NCI-H2081 (cell line): ENCODE measurements around the gene ZC3H12D.

Experiments
- DNase-seq, 2 experiments: peaks; one replicate each; lab custom pipeline; 2025; lab: John Stamatoyannopoulos, UW

ZC3H12D gene

DNA sequence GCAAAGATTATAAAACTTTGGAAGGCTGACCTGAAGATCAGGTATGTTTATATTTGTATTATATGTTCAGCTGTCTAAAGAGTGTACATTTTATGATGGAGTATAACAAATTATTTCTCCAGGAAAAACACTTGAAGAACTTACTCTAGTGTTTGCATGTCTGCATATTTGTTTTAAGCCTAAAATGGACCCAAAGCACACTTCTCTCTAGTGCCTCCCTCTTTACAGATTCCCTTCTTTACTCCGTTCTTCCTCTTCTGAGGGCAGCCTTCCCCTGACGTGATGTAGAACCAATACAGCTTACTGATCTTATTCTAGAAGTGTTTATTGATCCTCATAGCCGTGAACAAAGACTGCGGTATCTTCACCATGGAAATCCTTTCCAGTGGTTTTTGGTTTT, 70.8 kb downstream of the ZC3H12D start:
- DNase-seq = no peak

DNA sequence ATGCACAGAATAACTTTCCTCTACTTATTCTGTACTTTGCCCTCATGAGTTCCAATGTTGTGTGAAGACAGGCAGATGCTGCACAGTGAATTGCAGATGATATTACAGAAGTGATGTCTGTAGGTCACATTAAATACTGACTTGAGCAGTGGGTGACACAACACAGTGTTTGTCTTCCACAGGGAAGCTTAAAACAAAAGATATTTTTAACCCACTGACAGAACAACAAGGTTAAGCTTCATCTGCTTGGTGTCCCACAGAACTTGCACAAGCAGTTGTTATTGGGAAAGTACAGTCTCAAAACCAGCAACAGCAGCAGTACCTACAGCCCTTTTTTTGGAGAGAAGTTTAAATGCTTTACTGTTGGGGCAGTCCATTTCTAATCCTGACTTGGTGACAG, 74.3 kb downstream of the ZC3H12D start:
- no peak for DNase-seq

DNA sequence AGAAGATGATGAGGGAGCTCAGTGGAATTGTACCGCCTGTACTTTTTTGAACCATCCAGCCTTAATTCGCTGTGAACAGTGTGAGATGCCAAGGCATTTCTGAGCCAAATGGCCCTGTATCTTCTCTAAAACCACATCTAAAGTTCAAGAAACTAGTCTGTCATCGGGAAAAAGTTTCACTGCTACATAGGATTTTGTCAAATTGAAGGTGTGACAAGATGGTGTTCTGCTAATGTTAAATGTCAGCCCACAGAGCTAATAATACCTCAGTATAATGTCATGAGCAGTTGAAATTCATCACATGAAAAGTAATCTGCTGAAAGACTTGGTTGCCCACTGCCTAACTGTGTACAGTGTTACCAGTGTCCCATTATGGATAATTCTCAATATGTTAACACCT, 75.2 kb downstream of the ZC3H12D start:
- no peak for DNase-seq

DNA sequence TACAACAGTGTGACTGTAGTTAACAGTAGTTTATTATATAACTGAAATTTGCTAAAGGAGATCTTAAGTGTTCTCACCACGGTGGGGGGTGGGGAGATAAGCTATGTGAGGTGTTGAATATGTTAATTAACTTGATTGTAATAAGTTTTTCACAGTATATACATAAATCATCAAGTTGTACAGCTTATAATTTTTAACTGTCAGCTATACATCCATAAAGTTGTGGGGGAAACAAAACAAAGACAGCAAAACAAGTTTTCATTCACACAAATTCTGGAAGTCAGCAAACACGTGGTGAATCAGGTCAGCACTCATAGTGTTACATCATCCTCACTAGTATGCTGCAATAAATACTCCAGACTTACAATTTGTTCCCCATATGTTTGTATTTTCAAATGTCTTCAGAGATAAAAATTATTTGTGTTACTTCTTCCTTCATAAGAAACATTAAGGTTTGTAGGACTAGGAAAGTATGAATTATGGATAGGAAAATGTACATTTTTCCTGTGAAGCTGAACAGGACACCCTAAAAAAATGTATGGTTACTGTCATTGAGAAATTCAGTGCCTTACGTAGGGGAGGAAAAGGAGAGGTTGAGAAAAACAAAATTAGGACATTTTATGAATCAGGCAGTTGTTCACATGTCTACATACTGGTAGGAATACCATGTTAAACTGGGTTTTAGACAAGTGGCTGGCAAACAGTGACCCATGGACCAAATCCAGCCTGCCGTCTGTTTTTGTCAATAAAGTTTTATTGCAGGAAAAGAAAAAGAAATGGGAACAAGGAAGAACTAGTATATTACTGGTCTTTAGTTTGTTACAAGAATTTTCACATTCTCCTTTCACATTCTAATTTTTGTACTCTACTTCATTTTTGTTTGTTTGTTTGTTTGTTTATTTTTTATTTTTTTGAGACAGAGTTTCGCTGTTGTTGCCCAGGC, 78.7 kb downstream of the ZC3H12D start:
- DNase-seq = no peak

DNA sequence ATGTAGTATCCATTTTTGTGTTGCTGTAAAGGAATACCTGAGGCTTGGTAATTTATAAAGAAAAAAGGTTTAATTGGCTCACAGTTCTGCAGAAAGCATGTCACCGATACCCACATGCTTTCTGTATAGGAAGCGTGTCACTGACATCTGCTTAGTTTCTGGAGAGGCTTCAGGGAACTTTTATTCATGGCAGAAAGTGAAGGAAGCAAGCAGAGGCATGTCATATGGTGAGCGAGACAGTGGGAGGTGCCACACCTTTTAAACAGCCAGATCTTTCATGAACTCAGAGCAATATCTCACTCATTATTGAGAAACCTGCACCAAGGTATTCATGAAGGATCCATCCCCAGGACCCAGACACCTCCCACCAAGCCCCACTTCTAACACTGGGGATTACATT, 81.3 kb downstream of the ZC3H12D start:
- DNase-seq = no peak

DNA sequence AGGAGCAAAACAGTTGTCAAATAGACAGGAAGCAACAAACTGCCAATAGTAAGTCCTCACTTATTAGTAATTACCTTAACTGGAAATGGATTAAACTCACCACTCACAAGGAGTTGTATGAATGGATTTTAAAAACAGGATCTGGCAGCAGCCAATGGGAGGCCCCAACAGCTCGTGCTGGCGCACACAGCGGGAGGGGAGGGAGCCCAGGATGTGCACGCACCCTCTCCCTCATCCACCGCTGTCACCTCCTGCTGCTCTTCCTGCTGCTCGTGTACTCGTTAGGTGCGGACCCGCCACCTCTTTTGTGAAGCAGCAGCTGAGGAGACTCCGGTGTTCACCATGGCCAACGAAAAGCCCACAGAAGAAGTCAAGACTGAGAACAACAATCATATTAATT, 84.8 kb downstream of the ZC3H12D start, which contains the start of gene SUMO4:
TSS of gene SUMO4 (plus strand) at position 213 of the 400 bp plus-strand sequence. CDS start at position 343, 130 bp downstream.
- no peak for DNase-seq

DNA sequence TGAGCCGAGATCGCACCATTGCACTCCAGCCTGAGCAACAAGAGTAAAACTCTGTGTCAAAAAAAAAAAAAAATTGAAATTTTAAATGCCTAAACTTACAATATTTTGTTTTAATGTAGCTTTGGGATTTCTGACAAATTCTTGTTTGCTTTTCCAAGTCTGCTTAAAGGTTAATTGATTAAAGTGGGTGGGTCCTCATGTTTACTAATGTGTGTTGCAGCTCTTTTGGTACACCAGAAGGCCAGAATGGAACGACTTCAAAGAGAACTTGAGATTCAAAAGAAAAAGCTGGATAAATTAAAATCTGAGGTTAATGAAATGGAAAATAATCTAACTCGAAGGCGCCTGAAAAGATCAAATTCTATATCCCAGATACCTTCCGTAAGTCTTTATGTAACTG, 87.4 kb downstream of the ZC3H12D start:
- DNase-seq = no peak
